Caco-2 (cell line): ENCODE results near the gene WNT3A. TPM values are rescaled to one million over a fixed set of nuclear protein-coding genes. Genes with fewer than 3 reads are reported as not detected.
A peak's percentile ranks its signal among the peaks of the same experiment; 100 is the strongest.

Experiments used
- BruUV-seq: library from RNA; stranded (reverse); fragments of 400-500 nt; replicated peaks from 2 replicates; lab custom pipeline; 2021; lab: Mats Ljungman, UMichigan
- CTCF ChIA-PET: fragments of 300-600 bp; sonication (Branson Sonifier 250); formaldehyde crosslinking; loops from one replicate; lab custom pipeline; 2022; ENCODE audit warnings: antibody characterized with exemption; lab: Charles Lee
- POLR2A ChIA-PET: fragments of 300-600 bp; sonication (Branson Sonifier 250); formaldehyde crosslinking; loops from one replicate; lab custom pipeline; 2022; ENCODE audit warnings: antibody characterized with exemption; lab: Charles Lee
- DNase-seq, 2 experiments: peaks; one replicate each; pipeline versions ENCODE4 v3.0.0 to v3.0.0-alpha.2; 2020 to 2022
- H3K27me3 ChIP-seq: replicated peaks from 2 replicates; pipeline ENCODE4 v1.6.0; 2011; ENCODE audit warnings: low read length; ENCODE audit not compliant: control insufficient read depth, insufficient read depth
- H3K36me3 ChIP-seq: 2 replicates; pipeline ENCODE4 v1.5.1; 2011; ENCODE audit warnings: low read length; ENCODE audit not compliant: control insufficient read depth, insufficient read depth
- H3K4me1 ChIP-seq: fragments of 250-450 bp; sonication (Bioruptor Pico); 2 replicates; pipeline ENCODE4 v1.5.1; 2020; ENCODE audit warnings: mild to moderate bottlenecking
- H3K4me3 ChIP-seq: 2 replicates; pipeline ENCODE4 v1.5.1; 2011; ENCODE audit warnings: low read depth, mild to moderate bottlenecking, control low read depth, low read length
- H3K9me3 ChIP-seq: fragments of 250-450 bp; sonication (Bioruptor Pico); 2 replicates; pipeline ENCODE4 v1.5.1; 2020; ENCODE audit warnings: mild to moderate bottlenecking, moderate library complexity
- H3K27ac Mint-ChIP-seq: one replicate; pipeline ENCODE4 v1.8.0; 2022; ENCODE audit warnings: mixed read lengths; ENCODE audit not compliant: unreplicated experiment
- H3K27me3 Mint-ChIP-seq: one replicate; pipeline ENCODE4 v1.8.0; 2022; ENCODE audit warnings: mixed read lengths; ENCODE audit not compliant: insufficient read depth, unreplicated experiment
- H3K36me3 Mint-ChIP-seq: one replicate; pipeline ENCODE4 v1.8.0; 2022; ENCODE audit warnings: mild to moderate bottlenecking, mixed read lengths; ENCODE audit not compliant: insufficient read depth, unreplicated experiment
- H3K4me1 Mint-ChIP-seq: one replicate; pipeline ENCODE4 v1.8.0; 2022; ENCODE audit warnings: low read depth, mixed read lengths; ENCODE audit not compliant: unreplicated experiment
- H3K4me3 Mint-ChIP-seq: one replicate; pipeline ENCODE4 v1.8.0; 2022; ENCODE audit warnings: mild to moderate bottlenecking, moderate library complexity, mixed read lengths; ENCODE audit not compliant: unreplicated experiment
- H3K9me3 Mint-ChIP-seq: one replicate; pipeline ENCODE4 v1.8.0; 2022; ENCODE audit warnings: mixed read lengths; ENCODE audit not compliant: unreplicated experiment
- intact Hi-C: fragments of 100-400 bp; cut with micrococcal nuclease; formaldehyde crosslinking; loops from one replicate; pipeline ENCODE4 v1.10.0; 2022; ENCODE audit not compliant: unreplicated experiment
- total RNA-seq: library from RNA; stranded (reverse); gene quantifications from 2 replicates; pipeline ENCODE4 v1.2.3, GENCODE V29; 2022
- TF ChIP-seq, protein P1 (sequence below), 2 experiments: fragments of 200-600 bp in 1 of 2; IDR thresholded peaks; 1 replicate in 1 of 2; 2 replicates in 1 of 2; pipeline versions ENCODE4 v1.5.1 to v1.8.0; 2011 to 2022; ENCODE audit warnings: antibody characterized with exemption in 1 of 2, control low read depth in 1 of 2, inconsistent platforms in 1 of 2, low read depth in 1 of 2, low read length in 1 of 2, mild to moderate bottlenecking in 1 of 2, moderate library complexity in 1 of 2; ENCODE audit not compliant: insufficient read depth in 1 of 2, severe bottlenecking in 1 of 2, unreplicated experiment in 1 of 2

Gene WNT3A
- total RNA-seq, 1 experiment from 2014 or later, result 0.09 TPM

GRCh38 chr1:228107636-228108035 lies 100.8 kb downstream of the WNT3A start:
- H3K27me3 Mint-ChIP-seq, result no peaks in the 10 kb centered on the region
- H3K36me3 ChIP-seq, result no peaks in the 10 kb centered on the region
- BruUV-seq, result no TSS peak
- TF ChIP-seq, protein P1, sequence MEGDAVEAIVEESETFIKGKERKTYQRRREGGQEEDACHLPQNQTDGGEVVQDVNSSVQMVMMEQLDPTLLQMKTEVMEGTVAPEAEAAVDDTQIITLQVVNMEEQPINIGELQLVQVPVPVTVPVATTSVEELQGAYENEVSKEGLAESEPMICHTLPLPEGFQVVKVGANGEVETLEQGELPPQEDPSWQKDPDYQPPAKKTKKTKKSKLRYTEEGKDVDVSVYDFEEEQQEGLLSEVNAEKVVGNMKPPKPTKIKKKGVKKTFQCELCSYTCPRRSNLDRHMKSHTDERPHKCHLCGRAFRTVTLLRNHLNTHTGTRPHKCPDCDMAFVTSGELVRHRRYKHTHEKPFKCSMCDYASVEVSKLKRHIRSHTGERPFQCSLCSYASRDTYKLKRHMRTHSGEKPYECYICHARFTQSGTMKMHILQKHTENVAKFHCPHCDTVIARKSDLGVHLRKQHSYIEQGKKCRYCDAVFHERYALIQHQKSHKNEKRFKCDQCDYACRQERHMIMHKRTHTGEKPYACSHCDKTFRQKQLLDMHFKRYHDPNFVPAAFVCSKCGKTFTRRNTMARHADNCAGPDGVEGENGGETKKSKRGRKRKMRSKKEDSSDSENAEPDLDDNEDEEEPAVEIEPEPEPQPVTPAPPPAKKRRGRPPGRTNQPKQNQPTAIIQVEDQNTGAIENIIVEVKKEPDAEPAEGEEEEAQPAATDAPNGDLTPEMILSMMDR (IDR thresholded peaks at IDR 0.05; ENCODE audit: insufficient read depth in 1 of 2, low read depth in 1 of 2, low read length in 1 of 2, severe bottlenecking in 1 of 2, unreplicated experiment in 1 of 2), result no peak
- intact Hi-C loops, result loop anchor here (2.0 to 10.0 kb wide), 2 partner anchors 25 to 623 kb away; partner anchors contain the start of gene ARF1
- H3K4me1 ChIP-seq, result peaks cover 22% of the 10 kb centered on the region
- CTCF ChIA-PET, result no interaction called here
- POLR2A ChIA-PET, result no interaction called here
- H3K27ac Mint-ChIP-seq, result no peak overlapping the region
- no peak for DNase-seq
- peak overlapping the region; percentile 99 for H3K4me3 Mint-ChIP-seq
- peaks cover 15% of the 10 kb centered on the region for H3K4me1 Mint-ChIP-seq
- peaks cover 41% of the 10 kb centered on the region for H3K36me3 Mint-ChIP-seq
- H3K9me3 Mint-ChIP-seq, result no peaks in the 10 kb centered on the region
- no peaks in the 10 kb centered on the region for H3K9me3 ChIP-seq
- no peak overlapping the region for H3K4me3 ChIP-seq
- H3K27me3 ChIP-seq, result no peaks in the 10 kb centered on the region

DNA sequence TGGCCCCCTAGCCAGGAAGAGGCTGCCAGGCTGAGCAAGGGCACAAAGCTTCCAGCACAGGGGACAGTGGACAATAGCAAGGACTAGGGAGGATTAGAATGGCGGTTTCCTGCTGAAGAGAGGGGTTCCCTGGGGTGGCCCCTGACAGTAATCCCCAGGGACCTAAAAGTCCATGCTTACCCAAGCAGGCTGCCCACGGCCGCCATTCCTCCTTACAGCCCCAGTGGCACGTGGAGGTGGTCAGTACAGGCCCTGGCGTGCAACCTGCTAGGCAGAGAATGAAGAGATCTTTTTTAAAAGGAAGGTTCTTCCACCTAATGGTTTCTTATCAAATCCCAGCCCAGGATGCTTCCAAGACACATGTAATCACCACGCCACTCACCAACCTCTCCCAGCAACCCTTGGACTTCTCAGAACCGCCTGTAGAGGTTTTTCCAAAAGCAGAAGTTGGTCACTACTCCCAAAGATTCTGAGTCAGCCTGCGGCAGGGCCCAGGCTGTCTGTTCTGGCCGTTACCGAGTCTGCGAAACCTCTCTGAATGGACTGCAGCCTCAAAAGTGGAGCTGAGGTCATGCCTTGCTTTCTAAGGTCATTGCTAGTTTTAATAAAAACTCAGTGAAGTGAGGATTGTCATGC lies 101.4 kb downstream of the WNT3A start:
- peak overlapping the region; percentile 94 for H3K4me3 ChIP-seq
- H3K36me3 Mint-ChIP-seq, result peaks cover 37% of the 10 kb centered on the region
- intact Hi-C loops, result loop anchor here (2.0 to 10.0 kb wide), 2 partner anchors 25 to 623 kb away; partner anchors contain the start of gene ARF1
- peak overlapping the region; percentile 100 for H3K27ac Mint-ChIP-seq
- H3K4me3 Mint-ChIP-seq, result peak overlapping the region; percentile 99
- H3K9me3 ChIP-seq, result no peaks in the 10 kb centered on the region
- no peaks in the 10 kb centered on the region for H3K36me3 ChIP-seq
- BruUV-seq, result no TSS peak
- TF ChIP-seq, protein P1 (IDR thresholded peaks at IDR 0.05; ENCODE audit: insufficient read depth in 1 of 2, low read depth in 1 of 2, low read length in 1 of 2, severe bottlenecking in 1 of 2, unreplicated experiment in 1 of 2), result no peak
- CTCF ChIA-PET, result no interaction called here
- no peaks in the 10 kb centered on the region for H3K27me3 ChIP-seq
- POLR2A ChIA-PET, result no interaction called here
- peaks cover 22% of the 10 kb centered on the region for H3K4me1 ChIP-seq
- H3K9me3 Mint-ChIP-seq, result no peaks in the 10 kb centered on the region
- peaks cover 15% of the 10 kb centered on the region for H3K4me1 Mint-ChIP-seq
- DNase-seq, result no peak
- no peaks in the 10 kb centered on the region for H3K27me3 Mint-ChIP-seq

DNA sequence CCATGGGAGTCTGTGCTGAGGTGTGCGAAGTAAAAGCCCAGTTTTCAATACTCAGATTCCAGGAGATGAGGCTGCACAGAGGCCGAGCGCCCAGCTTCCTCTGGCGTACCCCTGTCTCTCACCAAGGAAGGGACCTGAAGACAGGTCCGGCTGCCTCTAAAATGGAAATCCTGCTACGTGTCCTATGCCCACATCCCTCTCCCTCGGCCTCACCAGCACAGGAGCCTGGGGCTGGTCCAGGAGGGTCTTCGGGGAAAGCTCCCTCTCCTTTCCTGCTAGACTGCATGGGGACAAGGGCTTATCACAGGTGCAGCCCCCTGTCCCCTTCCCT lies 101.9 kb downstream of the WNT3A start:
- Histone ChIP-seq H3K36me3 (no peaks in the 10 kb centered on the region), H3K9me3 (no peaks in the 10 kb centered on the region), H3K4me3 (peak overlapping the region; percentile 94), H3K27me3 (no peaks in the 10 kb centered on the region), H3K4me1 (peaks cover 20% of the 10 kb centered on the region)
- H3K9me3 Mint-ChIP-seq, result no peaks in the 10 kb centered on the region
- BruUV-seq, result no TSS peak
- H3K4me3 Mint-ChIP-seq, result peak overlapping the region; percentile 99
- TF ChIP-seq, protein P1 (IDR thresholded peaks at IDR 0.05; ENCODE audit: insufficient read depth in 1 of 2, low read depth in 1 of 2, low read length in 1 of 2, severe bottlenecking in 1 of 2, unreplicated experiment in 1 of 2), result no peak
- no peak for DNase-seq
- H3K27me3 Mint-ChIP-seq, result no peaks in the 10 kb centered on the region
- peak overlapping the region; percentile 100 for H3K27ac Mint-ChIP-seq
- ChIA-PET CTCF (interaction anchor here (2.4 kb wide), 1 partner anchor 22 kb away, joined by 23 read pairs; no protein-coding TSS in a partner anchor), POLR2A (no interaction called here)
- peaks cover 31% of the 10 kb centered on the region for H3K36me3 Mint-ChIP-seq
- intact Hi-C loops, result loop anchor here (1.0 to 10.0 kb wide), 3 partner anchors 26 to 624 kb away; partner anchors contain the start of genes ARF1 and IBA57
- peaks cover 15% of the 10 kb centered on the region for H3K4me1 Mint-ChIP-seq
